ENCODE results near the gene TNFSF11. TPM values are rescaled to one million over a fixed set of nuclear protein-coding genes. Genes with fewer than 3 reads are reported as not detected.

The TNFSF11 gene
- total RNA-seq = not detected

GRCh38 chr13:42574011-42574410 is at the start of gene TNFSF11:
Gene TNFSF11 (plus strand): TSS chr13:42574152. CDS start chr13:42574304, 152 bp downstream.
- DNase-seq (ENCODE audit: low read depth in 2 of 3, low spot score in 2 of 3) = peak in 1 of 3 donors; percentile 16

GRCh38 chr13:42524487-42525034 is 49.4 kb upstream of the TNFSF11 start:
- DNase-seq (ENCODE audit: low read depth in 2 of 3, low spot score in 2 of 3) = no peak

GRCh38 chr13:42525035-42525504 is 48.9 kb upstream of the TNFSF11 start:
- no peak for DNase-seq (ENCODE audit: low read depth in 2 of 3, low spot score in 2 of 3)

- no peak for DNase-seq (ENCODE audit: low read depth in 2 of 3, low spot score in 2 of 3)
These were observed 47.7 kb upstream of the TNFSF11 start for GRCh38 chr13:42526276-42526675.

- no peak for DNase-seq (ENCODE audit: low read depth in 2 of 3, low spot score in 2 of 3)
These were observed 47.1 kb upstream of the TNFSF11 start for GRCh38 chr13:42526804-42527203.

- no peak for DNase-seq (ENCODE audit: low read depth in 2 of 3, low spot score in 2 of 3)
These were observed 41.2 kb upstream of the TNFSF11 start for GRCh38 chr13:42532561-42533335.

- no peak for DNase-seq (ENCODE audit: low read depth in 2 of 3, low spot score in 2 of 3)
These were observed 40.7 kb upstream of the TNFSF11 start for GRCh38 chr13:42533336-42533591.

- no peak for DNase-seq (ENCODE audit: low read depth in 2 of 3, low spot score in 2 of 3)
These were observed 39.2 kb upstream of the TNFSF11 start for GRCh38 chr13:42534785-42535184.

- DNase-seq (ENCODE audit: low read depth in 2 of 3, low spot score in 2 of 3) = no peak
These were observed 35.0 kb upstream of the TNFSF11 start for GRCh38 chr13:42538996-42539395.

- no peak for DNase-seq (ENCODE audit: low read depth in 2 of 3, low spot score in 2 of 3)
These were observed 34.3 kb upstream of the TNFSF11 start for GRCh38 chr13:42539670-42540069.

- no peak for DNase-seq (ENCODE audit: low read depth in 2 of 3, low spot score in 2 of 3)
These were observed 30.6 kb upstream of the TNFSF11 start for GRCh38 chr13:42543215-42543797.

- no peak for DNase-seq (ENCODE audit: low read depth in 2 of 3, low spot score in 2 of 3)
These were observed 29.6 kb upstream of the TNFSF11 start for GRCh38 chr13:42544246-42544926.

- no peak for DNase-seq (ENCODE audit: low read depth in 2 of 3, low spot score in 2 of 3)
These were observed 28.1 kb upstream of the TNFSF11 start for GRCh38 chr13:42545842-42546241.

GRCh38 chr13:42547612-42548011 is 26.3 kb upstream of the TNFSF11 start:
- DNase-seq (ENCODE audit: low read depth in 2 of 3, low spot score in 2 of 3) = no peak

GRCh38 chr13:42548731-42549551 is 25.0 kb upstream of the TNFSF11 start:
- DNase-seq (ENCODE audit: low read depth in 2 of 3, low spot score in 2 of 3) = peak in 2 of 3 donors; percentile 51 to 81

- no peak for DNase-seq (ENCODE audit: low read depth in 2 of 3, low spot score in 2 of 3)
These were observed 24.4 kb upstream of the TNFSF11 start for GRCh38 chr13:42549552-42549936.

GRCh38 chr13:42551611-42552010 is 22.3 kb upstream of the TNFSF11 start:
- peak in 1 of 3 donors; percentile 21 for DNase-seq (ENCODE audit: low read depth in 2 of 3, low spot score in 2 of 3)

GRCh38 chr13:42553098-42554046 is 20.6 kb upstream of the TNFSF11 start:
- DNase-seq (ENCODE audit: low read depth in 2 of 3, low spot score in 2 of 3) = no peak

GRCh38 chr13:42559057-42559456 is 14.9 kb upstream of the TNFSF11 start:
- DNase-seq (ENCODE audit: low read depth in 2 of 3, low spot score in 2 of 3) = no peak

All from hematopoietic multipotent progenitor cell (in vitro differentiated cells).